Upper lobe of right lung (tissue), 1 donor: ENCODE measurements around the gene AVPR1A. TPM values are rescaled to one million over a fixed set of nuclear protein-coding genes. Genes with fewer than 3 reads are reported as not detected.

Source experiments
- ATAC-seq: fragments of 200-7000 bp; cut with Tn5 transposase; one replicate; pipeline ENCODE4 v1.9.1; 2020; ENCODE audit warnings: mild to moderate bottlenecking, moderate library complexity
- DNase-seq: peaks from one replicate; pipeline ENCODE4 v3.0.0-alpha.2; 2020
- H3K27ac ChIP-seq: fragments of 200-600 bp; one replicate; pipeline ENCODE4 v1.8.0; 2022
- H3K27me3 ChIP-seq: fragments of 200-600 bp; one replicate; pipeline ENCODE4 v1.8.0; 2022; ENCODE audit warnings: mild to moderate bottlenecking
- H3K36me3 ChIP-seq: fragments of 200-600 bp; one replicate; pipeline ENCODE4 v1.8.0; 2022
- H3K4me1 ChIP-seq: fragments of 200-600 bp; one replicate; pipeline ENCODE4 v1.8.0; 2022
- H3K4me3 ChIP-seq: fragments of 200-600 bp; one replicate; pipeline ENCODE4 v1.8.0; 2022; ENCODE audit warnings: mild to moderate bottlenecking
- H3K9me3 ChIP-seq: fragments of 200-600 bp; one replicate; pipeline ENCODE4 v1.8.0; 2022
- CTCF ChIP-seq: fragments of 200-600 bp; IDR thresholded peaks from one replicate; pipeline ENCODE4 v1.8.0; 2022; ENCODE audit warnings: antibody characterized with exemption
- intact Hi-C: fragments of 100-400 bp; cut with DNase I; formaldehyde crosslinking; loops from one replicate; pipeline ENCODE4 v1.11.0; 2022
- total RNA-seq: library from RNA; stranded (reverse); fragmentation: NEBNext Ultra II Directional; extraction: Animal tissue kit (Norgen Biotek cat#: 25700); gene quantifications from one replicate; pipeline ENCODE4 v1.2.1, GENCODE V29; 2021
- donor health status: DM: no; HTN: yes; CAD: no; lungs with severe emphysema.

AVPR1A gene
- total RNA-seq, 1 donor from 2014 or later = 1.7 TPM

- Histone ChIP-seq H3K4me1 (no peaks in the 10 kb centered on the region), H3K36me3 (no peaks in the 10 kb centered on the region), H3K4me3 (no peak overlapping the region)
These were observed 21.1 kb downstream of the AVPR1A start for GRCh38 chr12:63129927-63130326.

GRCh38 chr12:63124778-63125177, 26.2 kb downstream of the AVPR1A start:
- Histone ChIP-seq H3K4me3 (no peak overlapping the region), H3K27ac (no peak overlapping the region), H3K36me3 (no peaks in the 10 kb centered on the region), H3K9me3 (no peaks in the 10 kb centered on the region), H3K27me3 (no peaks in the 10 kb centered on the region), H3K4me1 (no peaks in the 10 kb centered on the region)
- ATAC-seq = peak; percentile 36
- no peak for TF ChIP-seq CTCF
- intact Hi-C loops = no loop called here
- no peak for DNase-seq

More at GRCh38 chr12:63129927-63130326, 21.1 kb downstream of the AVPR1A start:
- no peak for DNase-seq
- TF ChIP-seq CTCF = no peak
- Histone ChIP-seq H3K27ac (no peak overlapping the region), H3K9me3 (no peaks in the 10 kb centered on the region), H3K27me3 (no peaks in the 10 kb centered on the region)
- intact Hi-C loops = no loop called here
- ATAC-seq = no peak

- no peaks in the 10 kb centered on the region for H3K9me3 ChIP-seq
These were observed 47.4 kb downstream of the AVPR1A start for GRCh38 chr12:63103494-63104131.

GRCh38 chr12:63101920-63102319, 49.1 kb downstream of the AVPR1A start:
- intact Hi-C loops = no loop called here
- no peaks in the 10 kb centered on the region for H3K9me3 ChIP-seq
- no peak overlapping the region for H3K27ac ChIP-seq
- H3K4me3 ChIP-seq = no peak overlapping the region
- no peak for DNase-seq
- ATAC-seq = no peak
- TF ChIP-seq CTCF = no peak
- no peaks in the 10 kb centered on the region for H3K27me3 ChIP-seq
- H3K36me3 ChIP-seq = no peaks in the 10 kb centered on the region
- H3K4me1 ChIP-seq = no peaks in the 10 kb centered on the region

More at GRCh38 chr12:63103494-63104131, 47.4 kb downstream of the AVPR1A start:
- no peak overlapping the region for H3K27ac ChIP-seq
- ATAC-seq = peak; percentile 20
- H3K4me1 ChIP-seq = no peaks in the 10 kb centered on the region
- no peaks in the 10 kb centered on the region for H3K27me3 ChIP-seq
- intact Hi-C loops = no loop called here
- no peaks in the 10 kb centered on the region for H3K36me3 ChIP-seq
- no peak for DNase-seq
- no peak overlapping the region for H3K4me3 ChIP-seq
- peak; percentile 82 for TF ChIP-seq CTCF

- H3K27me3 ChIP-seq = no peaks in the 10 kb centered on the region
- no peak for ATAC-seq
- H3K36me3 ChIP-seq = no peaks in the 10 kb centered on the region
- DNase-seq = no peak
- no peaks in the 10 kb centered on the region for H3K4me1 ChIP-seq
- TF ChIP-seq CTCF = no peak
- H3K4me3 ChIP-seq = no peak overlapping the region
- intact Hi-C loops = no loop called here
- no peaks in the 10 kb centered on the region for H3K9me3 ChIP-seq
- H3K27ac ChIP-seq = no peak overlapping the region
These were observed 52.1 kb downstream of the AVPR1A start for GRCh38 chr12:63098851-63099250.
